Neuronal stem cell (in vitro differentiated cells): ENCODE measurements around the gene TPST1.

Source experiments
- DNase-seq: peaks from one replicate; pipeline ENCODE4 v3.0.0-alpha.2; 2013; ENCODE audit warnings: low spot score
- H2AFZ ChIP-seq: one replicate; pipeline ENCODE4 v1.6.1; 2013; ENCODE audit warnings: mild to moderate bottlenecking, low read length, inconsistent platforms
- H2AK5ac ChIP-seq: 2 replicates; pipeline ENCODE4 v1.6.1; 2013; ENCODE audit warnings: low read depth, mild to moderate bottlenecking, inconsistent platforms, low read length, moderate library complexity, mixed read lengths
- H2BK120ac ChIP-seq: 2 replicates; pipeline ENCODE4 v1.6.1; 2013; ENCODE audit warnings: low read depth, mild to moderate bottlenecking, inconsistent platforms, low read length, moderate library complexity, mixed read lengths
- H2BK12ac ChIP-seq: one replicate; pipeline ENCODE4 v1.6.1; 2013; ENCODE audit warnings: low read length, inconsistent platforms
- H2BK15ac ChIP-seq: 2 replicates; pipeline ENCODE4 v1.6.1; 2013; ENCODE audit warnings: mild to moderate bottlenecking, low read length, inconsistent platforms, mixed read lengths
- H2BK5ac ChIP-seq: one replicate; pipeline ENCODE4 v1.6.1; 2013; ENCODE audit warnings: inconsistent platforms, mild to moderate bottlenecking, low read length, moderate library complexity
- H3K14ac ChIP-seq: one replicate; pipeline ENCODE4 v1.6.1; 2013; ENCODE audit warnings: low read length, inconsistent platforms
- H3K18ac ChIP-seq: 2 replicates; pipeline ENCODE4 v1.6.1; 2013; ENCODE audit warnings: low read length, inconsistent platforms
- H3K23ac ChIP-seq: 2 replicates; pipeline ENCODE4 v1.6.1; 2013; ENCODE audit warnings: low read depth, mild to moderate bottlenecking, mixed read lengths, low read length, inconsistent platforms; ENCODE audit not compliant: poor library complexity
- H3K27ac ChIP-seq: replicated peaks from 3 replicates; pipeline ENCODE4 v1.5.1; 2013; ENCODE audit warnings: low read length, inconsistent platforms
- H3K27me3 ChIP-seq, 3 experiments: 2 replicates each; pipeline ENCODE4 v1.6.1; 2013; ENCODE audit warnings: low read length in 3 of 3, mild to moderate bottlenecking in 2 of 3, inconsistent platforms in 1 of 3, low read depth in 1 of 3, mixed read lengths in 1 of 3, moderate library complexity in 1 of 3; ENCODE audit not compliant: control insufficient read depth in 3 of 3, insufficient read depth in 3 of 3
- H3K36me3 ChIP-seq, 2 donors: replicated peaks in 1 of 2; 2 replicates each; pipeline ENCODE4 v1.6.1; 2013; ENCODE audit warnings: low read length in 2 of 2; ENCODE audit not compliant: control insufficient read depth in 2 of 2, insufficient read depth in 2 of 2
- H3K4ac ChIP-seq: 2 replicates; pipeline ENCODE4 v1.6.1; 2013; ENCODE audit warnings: inconsistent platforms, mild to moderate bottlenecking, low read length, moderate library complexity
- H3K4me1 ChIP-seq, 2 donors: 1 replicate in 1 of 2; 2 replicates in 1 of 2; pipeline ENCODE4 v1.6.1; 2013; ENCODE audit warnings: low read length in 2 of 2, low read depth in 1 of 2; ENCODE audit not compliant: control insufficient read depth in 2 of 2, insufficient read depth in 1 of 2
- H3K4me2 ChIP-seq: one replicate; pipeline ENCODE4 v1.6.1; 2013; ENCODE audit warnings: mild to moderate bottlenecking, low read length, inconsistent platforms; ENCODE audit not compliant: insufficient read depth, poor library complexity, severe bottlenecking
- H3K4me3 ChIP-seq, 2 donors: 2 replicates each; pipeline ENCODE4 v1.5.1; 2013; ENCODE audit warnings: low read length in 2 of 2, mild to moderate bottlenecking in 2 of 2, inconsistent platforms in 1 of 2, moderate library complexity in 1 of 2
- H3K79me1 ChIP-seq: one replicate; pipeline ENCODE4 v1.6.1; 2013; ENCODE audit warnings: low read depth, mild to moderate bottlenecking, inconsistent platforms, low read length, moderate library complexity
- H3K9ac ChIP-seq: one replicate; pipeline ENCODE4 v1.6.1; 2013; ENCODE audit warnings: mild to moderate bottlenecking, low read depth, low read length, inconsistent platforms; ENCODE audit not compliant: poor library complexity
- H3K9me3 ChIP-seq, 2 donors: replicated peaks in 1 of 2; 2 replicates each; pipeline versions ENCODE3 to v1.6.1; 2013; ENCODE audit warnings: low read length in 2 of 2, mild to moderate bottlenecking in 2 of 2, inconsistent platforms in 1 of 2, low read depth in 1 of 2, mixed read lengths in 1 of 2, moderate library complexity in 1 of 2; ENCODE audit not compliant: control insufficient read depth in 2 of 2, insufficient read depth in 1 of 2
- H4K8ac ChIP-seq: one replicate; pipeline ENCODE4 v1.6.1; 2013; ENCODE audit warnings: low read depth, mild to moderate bottlenecking, inconsistent platforms, low read length, moderate library complexity
- H4K91ac ChIP-seq: one replicate; pipeline ENCODE4 v1.6.1; 2013; ENCODE audit warnings: low read length, low read depth, mild to moderate bottlenecking, inconsistent platforms; ENCODE audit not compliant: poor library complexity
- WGBS, 2 donors: extraction: QIAGEN DNeasy Blood & Tissue Kit; methylation state at CpG; one replicate each; pipeline ENCODE4 v1.1.7; 2013; ENCODE audit warnings: missing lambda C conversion rate in 2 of 2, mixed read lengths in 1 of 2; ENCODE audit not compliant: insufficient read length in 2 of 2, insufficient replicate concordance in 1 of 2; ENCODE audit errors: extremely low coverage in 2 of 2; 5-methylcytosine and 5-hydroxymethylcytosine counted together

The TPST1 gene

GRCh38 chr7:66236713-66237303 lies 31.7 kb downstream of the TPST1 start:
- H3K9ac ChIP-seq, result no peak overlapping the region
- no peaks in the 10 kb centered on the region for H3K27me3 ChIP-seq
- no peak overlapping the region for H3K14ac ChIP-seq
- H2BK15ac ChIP-seq, result no peak overlapping the region
- H3K18ac ChIP-seq, result peak overlapping the region; percentile 21
- peaks cover 0 to 14% of the 10 kb centered on the region in 2 donors for H3K36me3 ChIP-seq
- peaks cover 8 to 12% of the 10 kb centered on the region in 2 donors for H3K4me1 ChIP-seq
- H2AFZ ChIP-seq, result no peak overlapping the region
- H3K9me3 ChIP-seq, result peaks cover 0 to 7% of the 10 kb centered on the region in 2 donors
- no peak overlapping the region for H3K4ac ChIP-seq
- no peak overlapping the region for H3K4me3 ChIP-seq
- no CpG with 5 or more reads among the region's 2 CpGs for WGBS, 2 donors
- no peaks in the 10 kb centered on the region for H3K79me1 ChIP-seq
- H3K23ac ChIP-seq, result peak overlapping the region; percentile 28
- no peak overlapping the region for H3K4me2 ChIP-seq
- no peak overlapping the region for H3K27ac ChIP-seq
- DNase-seq, result no peak
- no peak overlapping the region for H2AK5ac ChIP-seq
- no peak overlapping the region for H2BK120ac ChIP-seq
- H4K8ac ChIP-seq, result no peak overlapping the region
- H2BK12ac ChIP-seq, result no peak overlapping the region
- H4K91ac ChIP-seq, result no peak overlapping the region
- no peak overlapping the region for H2BK5ac ChIP-seq

GRCh38 chr7:66237906-66238772 lies 33.0 kb downstream of the TPST1 start:
- Histone ChIP-seq H3K27me3 (no peaks in the 10 kb centered on the region), H2BK15ac (no peak overlapping the region), H3K79me1 (no peaks in the 10 kb centered on the region), H3K36me3 (peaks cover 0 to 14% of the 10 kb centered on the region in 2 donors), H2AFZ (no peak overlapping the region), H3K9me3 (peaks cover 0 to 2% of the 10 kb centered on the region in 2 donors), H4K91ac (no peak overlapping the region), H2AK5ac (no peak overlapping the region), H2BK12ac (no peak overlapping the region), H3K23ac (no peak overlapping the region), H3K4me2 (no peak overlapping the region), H3K18ac (no peak overlapping the region), H3K14ac (no peak overlapping the region), H2BK120ac (no peak overlapping the region), H3K4ac (no peak overlapping the region), H3K27ac (no peak overlapping the region), H3K4me1 (peaks cover 8 to 12% of the 10 kb centered on the region in 2 donors), H3K4me3 (no peak overlapping the region), H3K9ac (no peak overlapping the region), H4K8ac (no peak overlapping the region), H2BK5ac (no peak overlapping the region)
- WGBS, 2 donors, result no CpG with 5 or more reads among the region's 6 CpGs
- no peak for DNase-seq

DNA sequence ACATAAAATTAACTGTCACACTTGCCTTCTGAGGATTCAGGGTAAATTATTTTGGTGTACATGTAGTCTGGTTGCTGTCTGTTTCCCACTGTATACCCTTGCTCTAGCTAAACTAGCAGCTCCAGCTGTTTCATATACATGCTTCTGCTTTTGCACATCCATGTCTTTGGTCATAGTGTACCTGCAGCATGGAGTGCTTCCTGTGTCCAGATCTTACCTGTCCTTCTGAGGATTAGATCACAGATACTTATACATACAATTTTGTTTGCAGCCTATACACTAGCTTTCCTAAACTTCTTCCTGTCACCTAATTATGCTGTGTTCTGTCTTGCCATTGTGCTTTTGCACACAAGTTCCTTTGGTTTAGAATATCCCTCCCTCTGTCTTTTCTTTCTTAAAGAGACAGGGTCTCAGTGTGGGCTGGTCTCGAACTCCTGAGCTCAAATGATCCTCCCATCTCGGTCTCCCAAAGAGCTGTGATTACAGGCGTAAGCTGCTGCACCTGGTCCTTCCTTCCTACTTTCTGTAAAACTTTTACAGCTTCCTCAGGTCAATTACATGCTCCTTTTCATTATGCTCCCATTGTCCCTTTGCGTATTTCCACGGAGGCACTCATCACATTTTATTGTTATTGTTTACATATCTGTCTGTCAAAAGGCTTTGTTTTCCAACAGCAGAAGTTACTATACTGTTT lies 33.8 kb downstream of the TPST1 start:
- no peak overlapping the region for H3K23ac ChIP-seq
- H3K27me3 ChIP-seq, result no peaks in the 10 kb centered on the region
- peaks cover 6 to 12% of the 10 kb centered on the region in 2 donors for H3K4me1 ChIP-seq
- peaks cover 0 to 14% of the 10 kb centered on the region in 2 donors for H3K36me3 ChIP-seq
- no peaks in the 10 kb centered on the region for H3K9me3 ChIP-seq
- H3K4me2 ChIP-seq, result no peak overlapping the region
- no peak overlapping the region for H2BK15ac ChIP-seq
- H2AK5ac ChIP-seq, result no peak overlapping the region
- H4K8ac ChIP-seq, result no peak overlapping the region
- no peak overlapping the region for H3K9ac ChIP-seq
- no peak overlapping the region for H2BK5ac ChIP-seq
- H3K4me3 ChIP-seq, result no peak overlapping the region
- no peak overlapping the region for H3K14ac ChIP-seq
- no peak overlapping the region for H3K4ac ChIP-seq
- no peak for DNase-seq
- no peaks in the 10 kb centered on the region for H3K79me1 ChIP-seq
- no peak overlapping the region for H2BK120ac ChIP-seq
- no peak overlapping the region for H3K27ac ChIP-seq
- WGBS, 2 donors, result no CpG with 5 or more reads among the region's 5 CpGs
- H2AFZ ChIP-seq, result no peak overlapping the region
- no peak overlapping the region for H4K91ac ChIP-seq
- H3K18ac ChIP-seq, result no peak overlapping the region
- no peak overlapping the region for H2BK12ac ChIP-seq

GRCh38 chr7:66239467-66239856 lies 34.3 kb downstream of the TPST1 start:
- Histone ChIP-seq H3K79me1 (no peaks in the 10 kb centered on the region), H3K27ac (no peak overlapping the region), H3K9me3 (no peaks in the 10 kb centered on the region), H2BK15ac (no peak overlapping the region), H3K18ac (no peak overlapping the region), H4K8ac (no peak overlapping the region), H4K91ac (no peak overlapping the region), H3K4ac (no peak overlapping the region), H2BK12ac (no peak overlapping the region), H2BK5ac (no peak overlapping the region), H2AK5ac (no peak overlapping the region), H3K4me1 (peaks cover 6 to 12% of the 10 kb centered on the region in 2 donors), H3K4me2 (no peak overlapping the region), H2BK120ac (no peak overlapping the region), H3K27me3 (no peaks in the 10 kb centered on the region), H3K14ac (no peak overlapping the region), H2AFZ (no peak overlapping the region), H3K4me3 (no peak overlapping the region), H3K36me3 (peaks cover 0 to 14% of the 10 kb centered on the region in 2 donors), H3K23ac (no peak overlapping the region), H3K9ac (no peak overlapping the region)
- DNase-seq, result no peak
- no CpG with 5 or more reads among the region's 1 CpG for WGBS, 2 donors
